T-helper 9 cell (primary cell): ENCODE data around the gene FAM117A.
A peak's percentile ranks its signal among the peaks of the same experiment; 100 is the strongest.
"Not testable (repeated sequence)": the region's sequence is repeated elsewhere in the genome, so short reads cannot be mapped to it uniquely, and the experiment has no call there.

Source experiments
- DNase-seq: peaks from one replicate; pipeline ENCODE4 v3.0.0-alpha.2; 2020

The FAM117A gene

GRCh38 chr17:49762151-49762941 lies 1.6 kb downstream of the FAM117A start:
- DNase-seq = no peak

DNA sequence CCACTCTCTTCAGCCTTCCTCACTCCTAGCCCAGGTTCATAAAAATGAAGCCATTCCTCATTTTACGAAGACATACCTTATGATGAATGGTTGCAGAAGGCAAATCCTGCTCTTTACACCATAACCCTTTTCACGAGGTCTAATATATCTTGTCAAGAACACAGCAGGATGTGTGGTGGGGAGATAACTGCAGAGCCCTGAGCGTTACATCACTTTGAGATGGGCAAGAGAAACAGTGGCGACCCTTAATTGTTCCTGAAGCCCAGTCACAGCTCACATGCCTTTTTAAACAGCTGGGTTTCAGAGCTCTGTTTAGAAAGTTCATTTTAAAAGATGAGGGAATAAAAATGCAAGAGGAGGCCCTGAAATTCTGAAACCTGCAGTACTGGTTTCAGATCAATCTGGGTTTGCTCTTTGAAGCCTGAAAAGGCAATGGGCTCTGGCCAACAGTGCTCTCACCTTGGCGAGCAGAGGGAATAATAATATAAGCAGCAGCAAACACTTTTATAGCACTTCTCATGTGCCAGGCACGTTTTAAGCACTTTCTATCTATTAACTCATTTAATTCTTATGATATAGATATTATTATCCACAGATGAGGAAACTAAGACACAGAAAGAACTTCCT lies 2.9 kb downstream of the FAM117A start:
- DNase-seq = no peak

DNA sequence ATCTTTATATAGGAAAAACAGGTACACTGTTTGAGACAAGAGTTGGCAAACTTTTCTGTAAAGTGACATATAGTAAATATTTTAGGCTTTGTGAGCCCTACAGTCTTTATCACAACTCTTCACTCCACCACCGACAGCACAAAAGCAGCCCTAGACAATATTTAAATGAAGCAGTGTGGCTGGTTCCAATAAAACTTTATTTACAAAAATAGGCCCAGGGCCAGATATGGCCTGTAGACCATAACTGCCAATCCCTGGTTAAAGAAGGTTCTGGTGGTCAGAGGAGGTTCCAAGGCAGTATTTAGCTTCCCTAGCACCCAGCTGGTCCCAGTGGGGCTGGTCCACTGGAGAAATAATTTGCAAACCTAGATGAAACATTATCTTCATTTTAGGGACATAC lies 3.6 kb downstream of the FAM117A start:
- no peak for DNase-seq

- DNase-seq = no peak
These were observed 4.7 kb downstream of the FAM117A start for GRCh38 chr17:49759203-49759602.

DNA sequence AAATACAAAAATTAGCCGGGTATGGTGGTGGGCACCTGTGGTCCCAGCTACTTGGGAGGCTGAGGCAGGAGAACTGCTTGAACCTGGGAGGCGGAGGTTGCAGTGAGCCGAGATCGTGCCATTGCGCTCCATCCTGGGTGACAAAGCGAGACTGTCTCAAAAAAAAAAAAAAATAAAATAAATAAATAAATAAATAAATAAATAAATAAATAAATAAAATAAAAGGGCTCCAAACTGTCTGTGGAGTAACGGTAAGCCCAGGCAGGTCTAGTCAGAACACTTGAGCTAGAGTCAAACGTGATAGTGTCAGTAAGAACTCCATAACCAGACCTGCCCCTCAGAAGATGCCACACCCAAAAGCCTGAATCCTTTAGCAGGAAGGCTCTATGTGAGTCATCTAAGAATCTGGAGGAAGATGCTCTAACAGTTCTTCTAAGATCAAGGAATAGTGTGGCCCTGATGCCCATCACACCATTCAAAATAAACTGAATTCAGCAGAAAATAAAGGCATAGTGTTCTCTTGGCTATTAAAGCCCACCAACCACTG lies 5.4 kb downstream of the FAM117A start:
- not testable (repeated sequence) for DNase-seq

GRCh38 chr17:49757151-49757777 lies 6.7 kb downstream of the FAM117A start:
- DNase-seq = no peak

GRCh38 chr17:49756323-49757150 lies 7.4 kb downstream of the FAM117A start:
- DNase-seq = no peak

GRCh38 chr17:49755663-49756283 lies 8.2 kb downstream of the FAM117A start:
- DNase-seq = no peak

GRCh38 chr17:49753959-49754391 lies 10.0 kb downstream of the FAM117A start:
- no peak for DNase-seq

GRCh38 chr17:49752508-49752907 lies 11.4 kb downstream of the FAM117A start:
- DNase-seq = no peak

GRCh38 chr17:49749730-49750129 lies 14.2 kb downstream of the FAM117A start:
- DNase-seq = no peak

DNA sequence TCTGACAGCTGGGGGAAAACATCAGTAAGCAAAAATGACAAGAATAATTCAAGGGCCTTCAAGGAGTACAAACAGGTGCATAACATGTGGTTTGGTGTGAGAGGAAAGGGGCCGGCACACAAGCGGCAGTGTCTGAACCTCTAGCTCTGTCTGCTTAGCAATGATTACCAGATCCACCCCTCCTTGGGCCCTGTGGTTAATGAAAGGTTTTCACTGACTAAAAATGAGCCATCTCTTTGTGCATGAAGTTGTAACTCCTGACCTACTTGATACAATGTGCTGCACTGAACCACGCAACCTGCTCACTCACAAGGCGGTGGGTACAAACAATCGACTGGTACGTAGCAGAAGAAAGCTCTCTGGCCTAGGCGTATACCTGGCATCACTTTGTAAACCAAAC lies 15.1 kb downstream of the FAM117A start:
- peak; percentile 46 for DNase-seq

DNA sequence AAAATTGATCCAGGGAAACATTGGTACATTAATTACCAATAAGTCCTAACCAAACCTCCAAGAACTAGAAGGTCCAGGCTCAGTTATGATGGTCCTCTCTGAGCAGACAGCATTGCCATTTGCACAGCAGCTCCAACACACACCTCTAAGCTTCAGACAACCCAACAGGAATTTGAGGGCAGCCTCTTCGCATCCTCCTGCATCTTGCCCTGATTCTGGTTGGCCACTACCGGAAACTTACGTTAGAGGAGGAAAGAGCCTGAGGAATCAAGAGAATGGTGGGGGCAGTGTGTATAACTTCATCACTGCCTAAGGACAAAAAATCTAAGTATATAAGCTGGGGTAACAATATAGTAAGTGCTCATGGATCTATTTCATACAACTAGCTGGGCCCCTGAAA lies 15.7 kb downstream of the FAM117A start:
- peak; percentile 35 for DNase-seq

GRCh38 chr17:49747632-49748031 lies 16.3 kb downstream of the FAM117A start:
- DNase-seq = no peak

DNA sequence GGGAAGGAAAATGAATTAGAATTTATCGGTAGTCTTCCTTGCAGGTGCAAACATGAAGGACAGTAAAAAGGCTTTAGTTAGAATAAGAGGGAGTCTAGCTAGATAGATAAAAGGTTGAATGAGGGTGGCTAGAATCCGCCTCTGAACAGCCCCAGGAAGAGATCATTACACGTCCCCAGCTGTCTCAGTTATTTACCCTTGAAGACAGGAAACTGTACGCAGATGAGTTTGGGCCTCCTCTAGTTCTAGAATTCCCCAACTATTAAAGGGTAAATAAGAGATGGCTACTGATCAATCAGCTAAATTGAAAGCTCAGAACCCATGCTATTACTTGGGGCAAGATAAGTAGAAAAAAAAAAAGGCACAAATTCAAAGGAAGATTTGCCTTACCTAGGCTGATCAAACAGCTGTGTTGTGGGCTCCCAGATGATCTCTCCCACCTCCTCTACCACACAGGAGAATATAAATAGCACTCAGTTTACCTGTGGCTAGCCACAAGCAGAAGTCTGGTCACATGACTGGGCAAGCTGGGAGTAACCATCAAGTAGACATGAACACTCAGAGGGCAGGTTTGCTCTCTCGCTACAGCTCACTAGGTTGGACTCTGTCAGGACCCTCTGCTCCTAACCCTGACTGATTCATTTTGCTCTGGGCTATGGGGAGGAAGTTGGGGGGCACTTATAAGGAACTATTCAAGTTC lies 17.0 kb downstream of the FAM117A start:
- DNase-seq = no peak

DNA sequence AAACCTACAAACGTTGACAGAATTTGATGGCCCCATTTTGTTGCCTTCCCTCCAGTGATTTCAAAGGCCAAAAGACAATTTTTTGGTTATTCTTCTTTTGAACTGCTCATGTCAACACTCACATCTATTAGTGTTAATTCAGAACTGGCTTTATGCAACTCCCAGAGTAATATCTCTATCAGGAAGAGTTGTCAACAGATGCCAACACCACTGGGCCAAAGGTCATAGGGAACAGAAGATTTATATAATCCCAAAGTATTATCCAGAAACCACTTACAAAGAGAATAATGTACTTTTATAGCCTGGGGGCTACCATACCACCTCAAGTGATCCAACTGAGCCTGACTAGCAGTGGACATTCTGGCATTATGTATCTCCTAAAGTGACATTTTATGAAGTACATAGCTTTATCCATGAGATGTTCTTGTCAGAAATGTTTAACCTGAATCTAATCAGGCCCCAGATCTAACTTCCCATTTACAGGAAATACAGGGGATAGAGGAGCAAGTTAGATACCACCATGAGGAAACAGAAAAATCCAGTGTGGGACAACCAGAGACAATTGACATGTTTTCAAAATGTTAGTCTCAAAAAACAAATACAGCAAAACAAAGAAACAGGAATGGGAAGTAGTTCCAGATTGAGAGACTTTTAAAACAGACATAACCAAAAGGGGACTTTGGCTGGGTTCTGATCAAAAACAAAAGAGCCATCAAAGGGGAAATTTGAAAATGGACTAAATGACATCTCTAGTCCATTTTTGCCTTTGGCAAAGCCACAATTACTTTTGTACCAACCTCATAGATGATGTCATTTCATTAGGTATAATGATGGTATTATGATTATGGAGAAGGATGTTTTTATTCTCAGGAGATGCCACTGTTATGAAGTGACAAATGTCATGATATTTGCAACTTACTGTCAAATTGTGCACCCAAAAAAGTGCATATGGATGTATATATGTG lies 18.5 kb downstream of the FAM117A start:
- DNase-seq = no peak

DNA sequence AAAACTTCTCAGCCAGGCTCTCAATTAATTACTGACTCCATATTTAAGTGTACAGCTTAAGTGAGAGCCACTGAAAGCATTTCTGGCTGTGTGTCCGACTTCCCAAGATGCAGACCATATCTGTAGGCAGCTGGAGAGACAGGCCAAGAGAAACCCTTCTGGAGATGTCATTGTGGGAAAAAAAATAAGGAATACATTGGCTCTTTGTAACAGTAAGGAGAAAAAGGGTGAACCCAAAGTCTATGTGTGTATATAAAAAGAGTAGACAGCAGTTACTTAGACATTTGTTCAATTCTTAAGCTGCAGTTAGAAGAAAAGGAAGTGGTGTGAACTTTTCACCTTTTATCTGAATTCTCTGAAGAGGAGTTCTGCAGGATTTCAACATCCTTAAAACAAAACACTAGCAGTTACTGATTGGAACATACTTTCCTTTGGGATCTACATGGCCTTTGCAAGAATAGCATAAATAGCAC lies 21.7 kb downstream of the FAM117A start:
- no peak for DNase-seq

GRCh38 chr17:49741692-49742076 lies 22.2 kb downstream of the FAM117A start:
- no peak for DNase-seq

- no peak for DNase-seq
These were observed 22.8 kb downstream of the FAM117A start for GRCh38 chr17:49741009-49741691.
